ENCODE data around the gene COX19.
"Not testable (repeated sequence)": the region's sequence is repeated elsewhere in the genome, so short reads cannot be mapped to it uniquely, and the experiment has no call there.

Gene COX19

DNA sequence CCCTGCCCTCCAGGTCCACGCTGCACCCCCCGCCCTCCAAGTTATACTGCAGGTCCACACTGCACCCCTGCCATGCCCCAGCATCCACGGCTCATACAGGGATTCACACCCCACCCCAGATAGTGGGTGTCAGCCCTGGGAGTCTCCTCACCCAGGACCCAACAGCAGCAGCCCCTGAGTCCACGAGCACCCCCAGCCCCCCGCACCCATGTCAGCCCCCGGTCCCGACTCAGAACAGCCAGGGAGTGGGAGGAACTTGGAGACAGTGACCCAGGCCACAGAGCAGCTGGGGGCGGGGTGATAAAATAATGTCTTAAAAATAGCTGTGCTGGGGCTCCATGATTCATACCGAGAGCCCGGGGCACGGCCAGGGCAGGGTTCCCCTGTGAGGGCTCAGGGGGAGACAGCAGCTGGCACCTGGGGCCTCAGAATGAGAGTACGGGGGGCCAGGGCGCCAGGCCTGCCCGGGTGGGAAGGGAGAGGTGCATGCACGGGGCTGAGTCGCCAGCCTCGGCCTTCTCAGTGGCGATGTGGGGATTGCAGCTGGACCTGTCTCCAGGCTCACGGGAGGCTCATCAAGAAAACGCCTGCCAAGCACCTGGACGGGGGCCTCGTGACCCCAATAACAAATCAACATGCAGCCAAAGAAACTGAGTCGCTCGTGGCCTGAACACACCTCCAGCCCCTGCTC, 50.7 kb downstream of the COX19 start:
- peak; percentile 48 to 52 for DNase-seq (ENCODE audit: low read depth in 2 of 2)

DNA sequence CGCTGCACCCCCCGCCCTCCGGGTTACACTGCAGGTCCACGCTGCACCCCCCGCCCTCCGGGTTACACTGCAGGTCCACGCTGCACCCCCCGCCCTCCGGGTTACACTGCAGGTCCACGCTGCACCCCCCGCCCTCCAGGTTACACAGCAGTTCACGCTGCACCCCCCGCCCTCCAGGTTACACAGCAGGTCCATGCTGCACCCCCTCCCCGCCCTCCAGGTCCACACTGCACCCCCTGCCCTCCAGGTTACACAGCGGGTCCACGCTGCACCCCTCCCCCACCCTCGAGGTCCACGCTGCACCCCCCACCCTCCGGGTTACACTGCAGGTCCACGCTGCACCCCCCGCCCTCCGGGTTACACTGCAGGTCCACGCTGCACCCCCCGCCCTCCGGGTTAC, 51.3 kb downstream of the COX19 start:
- DNase-seq (ENCODE audit: low read depth in 2 of 2) = not testable (repeated sequence)

DNA sequence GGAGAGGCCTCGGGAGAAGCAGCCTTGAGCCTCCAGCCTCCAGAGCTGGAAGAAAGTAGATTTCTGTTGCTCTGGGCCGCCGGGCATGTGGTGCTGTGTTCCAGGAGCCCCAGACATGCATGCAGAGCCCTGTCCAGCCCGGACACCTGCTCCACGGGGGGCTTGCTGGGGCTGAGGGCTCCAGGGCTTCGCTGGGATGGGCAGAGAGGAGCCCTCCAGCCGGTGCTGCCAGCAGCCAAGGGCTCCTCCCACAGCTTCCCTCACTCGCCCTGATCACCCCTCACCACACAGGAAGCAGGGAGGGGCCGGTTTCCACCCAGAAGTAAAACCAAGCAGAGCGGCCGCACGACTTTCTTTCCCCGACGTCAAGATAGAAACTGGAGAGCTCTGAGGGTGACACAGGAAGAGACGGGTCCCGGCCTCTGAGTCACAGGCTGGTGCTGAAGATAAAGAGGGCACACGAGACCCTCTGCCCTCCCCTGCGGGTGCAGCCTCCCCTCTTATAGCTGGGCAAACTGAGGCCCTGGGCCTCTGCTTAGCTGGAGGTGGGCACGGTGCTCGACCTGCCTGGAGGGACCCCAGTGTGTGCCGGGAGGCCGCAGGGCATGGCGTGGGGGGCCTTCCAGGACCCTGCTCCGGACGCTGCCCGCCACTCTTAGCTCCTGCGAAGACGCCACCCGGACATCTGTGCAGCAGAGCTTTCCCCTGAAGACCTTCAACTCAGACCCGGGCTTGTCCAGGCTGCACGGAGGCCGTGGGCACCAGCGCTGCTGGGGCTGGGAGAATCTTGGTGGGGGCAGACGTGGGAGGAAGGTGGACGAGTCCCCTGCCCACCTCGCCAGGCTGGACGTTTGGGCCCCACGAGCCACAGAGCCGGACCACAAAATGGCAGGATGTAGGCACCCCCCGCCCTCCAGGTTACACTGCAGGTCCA, 52.0 kb downstream of the COX19 start:
- DNase-seq (ENCODE audit: low read depth in 2 of 2) = peak; percentile 90 to 92

DNA sequence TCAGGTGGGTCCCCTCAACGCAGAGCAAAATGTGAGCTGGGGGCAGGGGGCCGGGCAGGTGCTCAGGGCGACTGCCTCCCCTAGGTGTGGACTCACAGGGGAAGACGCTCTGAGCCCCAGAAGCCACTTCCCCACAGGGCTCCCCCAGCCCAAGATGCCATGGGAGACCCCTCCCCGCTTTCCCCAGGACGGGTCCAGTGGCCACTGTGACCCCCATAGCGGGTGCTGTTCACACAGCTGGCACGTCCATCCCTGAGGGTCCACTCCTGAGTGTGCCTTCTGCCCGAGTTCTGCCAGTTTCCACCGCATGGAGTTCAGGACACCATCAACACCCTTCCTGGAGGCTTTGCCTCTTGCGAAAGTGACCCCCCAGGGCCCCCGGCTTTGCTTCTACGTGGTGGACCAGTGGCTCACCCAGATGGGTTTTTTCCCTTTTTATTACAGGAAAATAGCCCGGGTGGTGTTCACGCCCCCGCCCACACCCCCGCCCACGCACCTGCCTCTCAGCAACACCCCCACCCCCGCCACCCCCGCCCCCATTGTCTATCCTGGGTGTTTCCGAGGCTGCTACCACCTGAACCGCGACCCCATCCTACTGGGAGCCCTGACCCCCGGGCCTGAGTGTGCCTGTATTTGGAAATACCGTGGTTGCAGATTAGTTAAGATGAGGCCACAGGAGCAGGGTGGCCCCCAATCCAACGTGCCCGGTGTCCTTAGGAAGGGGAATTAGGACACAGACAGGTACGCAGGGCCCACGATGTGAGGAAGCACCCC, 52.8 kb downstream of the COX19 start:
- DNase-seq (ENCODE audit: low read depth in 2 of 2) = peak; percentile 41 to 55

DNA sequence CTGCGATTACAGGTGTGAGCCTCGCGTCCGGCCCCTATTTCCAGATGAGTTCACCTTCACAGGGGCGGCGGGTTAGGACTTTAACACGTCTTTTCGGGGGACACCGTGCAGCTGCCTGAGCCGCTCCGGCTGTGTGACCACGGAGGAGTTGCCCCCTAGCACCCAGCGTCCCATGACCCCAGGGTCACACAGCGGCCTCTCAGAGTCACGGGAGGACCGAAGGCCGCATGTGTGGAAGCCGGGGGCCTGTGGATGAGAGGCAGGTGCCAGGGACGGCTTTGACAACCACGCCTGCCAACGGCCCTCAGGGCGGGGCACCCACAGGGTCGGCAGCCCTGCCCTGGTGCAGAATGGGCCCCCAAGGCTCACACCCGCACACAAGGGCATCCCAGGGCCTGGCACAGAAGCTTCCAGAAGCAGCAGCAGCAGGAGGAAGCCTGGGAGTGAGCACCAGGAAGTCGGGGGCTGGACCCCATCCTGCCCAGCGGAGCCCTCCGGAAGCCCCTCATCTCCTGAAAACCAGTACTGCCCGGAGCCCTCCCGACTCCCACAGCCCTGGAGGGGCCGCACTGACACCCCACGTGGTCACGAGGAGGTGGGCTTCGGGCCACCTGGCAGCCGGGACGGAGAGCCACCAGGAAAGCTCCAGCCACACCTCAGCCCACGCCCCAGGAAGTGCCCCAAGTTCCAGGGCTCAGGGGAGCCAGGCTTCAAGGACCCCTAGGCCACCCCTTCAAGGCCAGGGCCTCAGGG, 53.6 kb downstream of the COX19 start:
- no peak for DNase-seq (ENCODE audit: low read depth in 2 of 2)

DNA sequence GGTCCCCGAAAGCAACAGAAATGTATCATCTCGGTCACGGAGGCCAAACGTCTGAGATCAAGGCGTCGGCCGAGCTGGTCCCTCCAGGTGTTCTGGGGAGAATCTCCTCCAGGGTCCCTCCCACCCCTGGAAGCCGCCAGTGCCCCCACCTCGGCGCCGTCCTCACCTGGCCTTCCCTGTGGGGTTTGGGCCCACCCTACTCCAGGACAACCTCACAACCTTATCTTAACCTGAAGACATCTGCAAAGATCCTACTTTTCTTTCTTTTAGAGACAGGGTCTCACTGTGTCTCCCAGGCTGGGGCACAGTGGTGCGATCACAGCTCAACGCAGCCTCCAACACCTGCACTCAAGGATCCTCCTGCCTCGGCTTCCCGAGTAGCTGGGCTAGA, 54.3 kb downstream of the COX19 start:
- DNase-seq (ENCODE audit: low read depth in 2 of 2) = no peak

DNA sequence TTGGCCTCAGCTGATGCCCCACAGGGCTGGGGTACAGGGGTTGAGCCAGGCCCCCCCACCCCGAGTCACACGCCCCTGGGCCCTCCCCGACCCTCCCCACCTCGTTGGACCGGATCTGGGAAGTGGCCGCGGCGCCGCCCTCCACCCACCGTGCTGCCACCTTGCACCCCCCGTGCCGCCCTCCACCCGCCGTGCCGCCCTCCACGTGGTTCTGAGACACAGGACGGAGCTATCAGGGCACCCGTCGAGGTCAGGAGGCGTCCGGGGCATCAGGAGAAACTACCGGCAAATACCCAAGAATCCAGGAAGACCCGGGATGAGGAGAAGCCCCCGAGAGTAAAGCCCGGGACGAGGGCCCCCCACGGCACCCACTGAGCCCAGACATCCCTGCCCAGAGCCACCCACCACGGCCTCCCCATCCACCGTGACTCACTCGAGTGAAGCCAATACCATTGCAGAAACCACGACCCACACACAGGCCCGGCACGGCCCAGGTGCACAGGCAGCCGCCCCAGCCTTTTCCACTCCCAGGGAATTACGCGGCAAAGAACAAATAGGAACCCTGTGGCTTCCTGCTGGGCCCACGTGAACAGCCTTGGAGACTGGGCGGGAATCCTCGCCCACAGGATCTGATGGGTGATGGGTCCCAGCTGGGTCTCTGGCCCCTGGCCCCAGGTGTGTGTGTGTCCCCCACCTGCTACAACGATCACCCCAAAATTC, 54.8 kb downstream of the COX19 start:
- no peak for DNase-seq (ENCODE audit: low read depth in 2 of 2)

DNA sequence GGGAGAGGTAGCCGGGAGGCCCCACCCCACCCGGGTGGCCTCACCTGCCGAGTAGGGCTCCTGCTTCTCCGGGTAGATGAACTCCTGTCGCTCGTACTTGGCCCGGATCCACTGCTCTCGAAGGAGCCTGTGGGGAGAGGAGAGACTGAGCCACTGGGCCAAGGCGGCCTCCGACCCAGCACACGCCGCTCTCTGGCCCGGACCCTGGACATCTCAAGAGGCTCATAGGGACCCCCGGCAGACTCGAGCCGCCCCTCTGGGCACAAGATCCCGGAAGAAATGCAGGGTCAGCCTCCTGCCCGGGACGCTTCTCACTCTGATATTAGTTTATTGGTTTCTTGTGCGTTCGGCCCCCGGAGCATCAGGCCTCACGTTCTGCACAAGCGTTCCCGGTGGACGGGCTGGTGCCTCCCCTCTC, 55.4 kb downstream of the COX19 start:
- DNase-seq (ENCODE audit: low read depth in 2 of 2) = no peak

DNA sequence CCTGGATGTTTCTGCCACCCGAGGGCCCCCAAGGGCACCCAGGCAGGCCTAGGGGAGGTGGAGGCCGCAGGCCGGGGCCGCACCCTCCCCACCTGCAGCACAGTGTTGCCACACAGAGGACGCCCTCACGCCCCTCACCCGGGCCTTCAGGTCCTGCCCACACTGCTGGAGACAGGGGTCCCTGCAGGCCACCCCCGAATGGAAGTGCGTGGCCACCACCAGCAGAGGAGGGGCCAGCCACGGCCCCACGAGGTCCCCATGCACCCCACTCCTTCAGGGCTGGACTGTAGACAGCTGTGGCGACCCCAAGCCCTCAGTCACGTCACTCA, 56.3 kb downstream of the COX19 start:
- DNase-seq (ENCODE audit: low read depth in 2 of 2) = no peak

DNA sequence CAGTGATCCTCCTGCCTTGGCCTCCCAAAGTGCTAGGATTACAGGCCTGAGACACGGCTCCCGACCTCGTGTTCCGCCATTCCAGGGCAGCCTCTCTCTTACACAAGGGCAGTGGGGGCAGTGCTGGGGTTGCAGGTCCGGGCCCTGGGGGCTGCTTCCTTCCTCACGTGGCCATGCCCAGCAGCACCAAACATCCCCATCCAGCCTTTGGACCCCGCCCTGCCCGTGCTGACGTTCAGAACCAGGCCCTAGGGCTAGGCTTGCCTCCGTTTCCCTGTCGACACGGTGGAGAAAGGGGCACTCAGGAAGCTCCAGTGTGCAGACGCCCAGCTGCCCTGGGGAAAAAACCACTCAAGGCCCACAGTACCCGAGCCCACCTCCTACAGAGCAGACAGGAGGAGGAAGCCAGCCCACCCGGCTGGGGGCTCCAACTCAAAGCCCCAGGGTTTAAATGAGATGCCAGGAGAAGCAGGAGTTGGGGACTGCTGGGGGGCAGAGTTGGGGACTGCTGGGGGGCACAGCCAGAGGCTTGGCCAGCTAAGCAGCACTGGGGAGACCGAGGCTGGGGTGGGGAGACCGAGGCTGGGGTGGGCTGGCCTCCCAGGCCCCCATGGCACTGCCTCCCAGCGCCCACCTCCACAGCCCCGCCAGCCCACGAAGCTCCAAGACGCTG, 56.8 kb downstream of the COX19 start:
- DNase-seq (ENCODE audit: low read depth in 2 of 2) = no peak

DNA sequence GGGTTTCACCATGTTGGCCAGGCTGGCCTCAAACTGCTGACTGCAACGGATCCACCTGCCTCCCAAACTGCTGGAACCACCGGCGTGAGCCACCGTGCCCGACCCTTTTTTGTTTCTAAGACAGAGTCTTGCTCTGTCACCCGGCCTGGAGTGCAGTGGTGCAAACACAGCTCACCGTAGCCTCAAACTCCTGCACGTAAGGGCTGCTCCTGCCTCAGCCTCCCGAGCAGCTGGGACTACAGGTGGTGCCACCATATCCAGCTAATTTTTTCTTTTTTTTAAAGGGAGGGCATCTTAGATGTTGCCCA, 57.3 kb downstream of the COX19 start:
- DNase-seq (ENCODE audit: low read depth in 2 of 2) = no peak

DNA sequence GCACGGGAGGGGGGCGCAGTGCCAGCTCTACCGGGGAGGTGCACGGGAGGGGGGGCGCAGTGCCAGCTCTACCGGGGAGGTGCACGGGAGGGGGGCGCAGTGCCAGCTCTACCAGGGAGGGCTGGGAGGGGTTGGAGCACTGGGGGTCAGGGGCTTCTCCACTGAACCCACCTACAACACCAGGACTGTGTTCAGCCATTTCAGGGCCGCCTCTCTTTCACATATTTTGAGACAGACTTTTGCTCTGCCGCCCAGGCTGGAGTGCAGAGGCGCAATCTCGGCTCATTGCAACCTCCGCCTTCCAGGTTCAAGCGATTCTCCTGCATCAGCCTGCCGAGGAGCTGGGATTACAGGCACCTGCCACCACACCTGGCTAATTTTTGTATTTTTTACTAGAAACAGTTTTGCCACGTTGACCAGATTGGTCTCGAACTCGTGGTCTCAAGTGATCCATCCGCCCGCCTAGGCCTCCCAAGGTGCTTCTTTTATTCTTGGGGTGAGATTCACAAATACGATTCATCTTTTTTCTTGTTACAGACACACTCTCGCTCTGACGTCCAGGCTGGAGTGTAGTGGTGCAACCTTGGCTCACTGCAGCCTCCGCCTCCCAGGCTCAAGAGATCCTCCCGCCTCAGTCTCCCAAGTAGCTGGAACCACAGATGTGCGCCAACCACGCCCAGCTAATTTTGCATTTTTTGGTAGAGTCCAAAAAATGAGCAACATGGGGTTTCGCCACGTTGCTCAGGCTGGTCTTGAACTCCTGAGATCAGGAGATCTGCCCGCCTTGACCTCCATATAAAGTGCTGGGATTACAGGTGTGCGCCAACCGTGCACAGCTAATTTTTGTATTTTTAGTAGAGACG, 57.9 kb downstream of the COX19 start:
- DNase-seq (ENCODE audit: low read depth in 2 of 2) = no peak

DNA sequence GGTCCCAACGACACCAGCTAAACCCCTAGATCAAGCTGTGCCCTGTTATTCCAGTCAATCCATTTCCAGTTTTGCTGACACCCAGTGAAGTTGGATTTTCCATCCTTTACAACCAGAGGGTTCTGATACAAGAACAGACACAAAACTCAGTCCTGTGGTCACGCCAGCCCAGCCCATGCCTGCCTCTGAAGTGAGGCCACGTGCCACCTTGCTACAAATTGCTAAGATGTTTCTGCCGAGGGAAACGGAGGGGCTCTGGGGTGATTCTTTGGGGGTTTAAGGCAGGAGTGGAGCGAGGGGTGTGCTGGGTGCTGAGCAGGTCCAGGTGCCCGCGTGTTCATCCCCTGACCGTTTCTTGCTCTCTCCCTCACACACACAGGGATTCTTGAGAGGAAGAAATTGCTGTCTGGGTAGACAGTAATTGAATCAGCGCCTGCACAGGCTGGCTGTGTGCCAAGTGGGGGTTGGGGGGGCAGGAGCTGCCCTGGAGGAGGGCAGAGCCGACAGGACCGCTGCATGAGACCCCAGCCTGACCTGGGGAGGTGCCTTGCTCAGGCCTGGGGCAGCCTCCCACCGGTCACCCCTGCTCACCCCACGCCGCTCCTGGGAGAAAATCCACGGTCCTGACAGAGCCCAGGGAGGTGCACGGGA, 58.9 kb downstream of the COX19 start:
- DNase-seq (ENCODE audit: low read depth in 2 of 2) = no peak

Data from activated CD8-positive, alpha-beta memory T cell treated with anti-CD3 and anti-CD28 coated beads for 4 hours (primary cell).